ENCODE data around the gene COL19A1.
"Not testable (repeated sequence)": the region's sequence is repeated elsewhere in the genome, so short reads cannot be mapped to it uniquely, and the experiment has no call there.

The COL19A1 gene

GRCh38 chr6:69973763-69974162, 107.4 kb downstream of the COL19A1 start:
- no peak for DNase-seq

GRCh38 chr6:69974193-69974592, 107.8 kb downstream of the COL19A1 start:
- peak; percentile 39 to 47 for DNase-seq

- DNase-seq = no peak
Measured at GRCh38 chr6:69976591-69977090, 110.3 kb downstream of the COL19A1 start.

- DNase-seq = no peak
Measured at GRCh38 chr6:69980624-69981023, 114.3 kb downstream of the COL19A1 start.

- DNase-seq = no peak
Measured at GRCh38 chr6:69984506-69984905, 118.2 kb downstream of the COL19A1 start.

- DNase-seq = no peak
Measured at GRCh38 chr6:69985180-69985579, 118.8 kb downstream of the COL19A1 start.

GRCh38 chr6:69987550-69987949, 121.2 kb downstream of the COL19A1 start:
- DNase-seq = no peak

- DNase-seq = no peak
Measured at GRCh38 chr6:69988458-69989126, 122.2 kb downstream of the COL19A1 start.

GRCh38 chr6:69994251-69994650, 127.9 kb downstream of the COL19A1 start:
- no peak for DNase-seq

- DNase-seq = no peak
Measured at GRCh38 chr6:70008189-70008588, 141.8 kb downstream of the COL19A1 start.

- not testable (repeated sequence) for DNase-seq
Measured at GRCh38 chr6:70010339-70010738, 144.0 kb downstream of the COL19A1 start.

GRCh38 chr6:70023201-70023600, 156.8 kb downstream of the COL19A1 start:
- not testable (repeated sequence) for DNase-seq

GRCh38 chr6:70028246-70028645, 161.9 kb downstream of the COL19A1 start:
- no peak for DNase-seq

GRCh38 chr6:70028926-70029325, 162.6 kb downstream of the COL19A1 start:
- DNase-seq = no peak

GRCh38 chr6:70033781-70034180, 167.4 kb downstream of the COL19A1 start:
- DNase-seq = no peak

GRCh38 chr6:70037445-70037844, 171.1 kb downstream of the COL19A1 start:
- DNase-seq = no peak

GRCh38 chr6:70040766-70041165, 174.4 kb downstream of the COL19A1 start:
- DNase-seq = no peak

GRCh38 chr6:70041411-70041810, 175.1 kb downstream of the COL19A1 start:
- no peak for DNase-seq

- no peak for DNase-seq
Measured at GRCh38 chr6:70045413-70045812, 179.1 kb downstream of the COL19A1 start.

GRCh38 chr6:70051197-70052124, 185.1 kb downstream of the COL19A1 start:
- DNase-seq = no peak

- DNase-seq = no peak
Measured at GRCh38 chr6:70059039-70059719, 192.8 kb downstream of the COL19A1 start.

GRCh38 chr6:70060680-70061079, 194.3 kb downstream of the COL19A1 start:
- DNase-seq = no peak

GRCh38 chr6:70061546-70061945, 195.2 kb downstream of the COL19A1 start:
- no peak for DNase-seq

All from NCI-H187 (cell line).